Measurements from ENCODE around the gene C10orf62.

C10orf62 gene

GRCh38 chr10:97596101-97597082 lies 6.9 kb downstream of the C10orf62 start:
- H3F3A ChIP-seq (ENCODE audit: insufficient read depth, low read length) = no peaks in the 10 kb centered on the region
- H3K4me1 ChIP-seq (ENCODE audit: low read length) = no peaks in the 10 kb centered on the region
- no peak overlapping the region for H3K4me2 ChIP-seq (ENCODE audit: low read depth, low read length)
- no peak overlapping the region for H2AFZ ChIP-seq (ENCODE audit: low read length)
- TF ChIP-seq CTCF (IDR thresholded peaks at IDR 0.05; ENCODE audit: low read length) (no peak), EZH2phosphoT487 (IDR thresholded peaks at IDR 0.05; ENCODE audit: low read length) (no peak), EZH2 (optimal IDR thresholded peaks at IDR 0.05; ENCODE audit: low read depth, low read length) (no peak)
- H3K27ac ChIP-seq (ENCODE audit: low read length) = no peak overlapping the region
- H3K36me3 ChIP-seq (replicated peaks; ENCODE audit: insufficient read depth, low read length) = no peaks in the 10 kb centered on the region
- no peak overlapping the region for H3K4me3 ChIP-seq (ENCODE audit: low read length)
- H3K9me2 ChIP-seq (replicated peaks; ENCODE audit: insufficient read depth, low read length) = no peaks in the 10 kb centered on the region
- H3K9me3 ChIP-seq (replicated peaks; ENCODE audit: insufficient read depth, low read length) = no peaks in the 10 kb centered on the region
- H3K9ac ChIP-seq (ENCODE audit: low read length) = no peak overlapping the region
- no peaks in the 10 kb centered on the region for H3K27me3 ChIP-seq (replicated peaks; ENCODE audit: insufficient read depth, low read length)
- no peak for DNase-seq
- no peaks in the 10 kb centered on the region for H3K79me2 ChIP-seq (ENCODE audit: low read length)
- no peaks in the 10 kb centered on the region for H4K20me1 ChIP-seq (ENCODE audit: insufficient read depth, low read length)

GRCh38 chr10:97597778-97598177 lies 8.3 kb downstream of the C10orf62 start:
- Histone ChIP-seq H3K9me2 (replicated peaks; ENCODE audit: insufficient read depth, low read length) (no peaks in the 10 kb centered on the region), H3K27me3 (replicated peaks; ENCODE audit: insufficient read depth, low read length) (no peaks in the 10 kb centered on the region), H3K9ac (ENCODE audit: low read length) (no peak overlapping the region), H3F3A (ENCODE audit: insufficient read depth, low read length) (no peaks in the 10 kb centered on the region), H2AFZ (ENCODE audit: low read length) (no peak overlapping the region), H3K4me3 (ENCODE audit: low read length) (no peak overlapping the region), H3K27ac (ENCODE audit: low read length) (no peak overlapping the region), H3K9me3 (replicated peaks; ENCODE audit: insufficient read depth, low read length) (no peaks in the 10 kb centered on the region), H3K4me1 (ENCODE audit: low read length) (no peaks in the 10 kb centered on the region), H4K20me1 (ENCODE audit: insufficient read depth, low read length) (no peaks in the 10 kb centered on the region), H3K4me2 (ENCODE audit: low read depth, low read length) (no peak overlapping the region), H3K79me2 (ENCODE audit: low read length) (no peaks in the 10 kb centered on the region), H3K36me3 (replicated peaks; ENCODE audit: insufficient read depth, low read length) (no peaks in the 10 kb centered on the region)
- DNase-seq = peak; percentile 10
- TF ChIP-seq CTCF (IDR thresholded peaks at IDR 0.05; ENCODE audit: low read length) (no peak), EZH2 (optimal IDR thresholded peaks at IDR 0.05; ENCODE audit: low read depth, low read length) (no peak), EZH2phosphoT487 (IDR thresholded peaks at IDR 0.05; ENCODE audit: low read length) (no peak)

- Histone ChIP-seq H3K36me3 (replicated peaks; ENCODE audit: insufficient read depth, low read length) (no peaks in the 10 kb centered on the region), H3K79me2 (ENCODE audit: low read length) (no peaks in the 10 kb centered on the region), H3K9ac (ENCODE audit: low read length) (no peak overlapping the region), H2AFZ (ENCODE audit: low read length) (no peak overlapping the region), H4K20me1 (ENCODE audit: insufficient read depth, low read length) (no peaks in the 10 kb centered on the region), H3F3A (ENCODE audit: insufficient read depth, low read length) (no peaks in the 10 kb centered on the region), H3K4me3 (ENCODE audit: low read length) (no peak overlapping the region), H3K27ac (ENCODE audit: low read length) (no peak overlapping the region), H3K9me2 (replicated peaks; ENCODE audit: insufficient read depth, low read length) (no peaks in the 10 kb centered on the region), H3K9me3 (replicated peaks; ENCODE audit: insufficient read depth, low read length) (no peaks in the 10 kb centered on the region), H3K4me2 (ENCODE audit: low read depth, low read length) (no peak overlapping the region), H3K4me1 (ENCODE audit: low read length) (no peaks in the 10 kb centered on the region), H3K27me3 (replicated peaks; ENCODE audit: insufficient read depth, low read length) (no peaks in the 10 kb centered on the region)
- no peak for DNase-seq
- no peak for TF ChIP-seq EZH2 (optimal IDR thresholded peaks at IDR 0.05; ENCODE audit: low read depth, low read length)
- no peak for TF ChIP-seq EZH2phosphoT487 (IDR thresholded peaks at IDR 0.05; ENCODE audit: low read length)
- TF ChIP-seq CTCF (IDR thresholded peaks at IDR 0.05; ENCODE audit: low read length) = no peak
These were observed 9.1 kb downstream of the C10orf62 start for GRCh38 chr10:97598407-97599271.

All from MM.1S (cell line).